Measurements from ENCODE around the gene BTBD7.
A peak's percentile ranks its signal among the peaks of the same experiment; 100 is the strongest.

BTBD7 gene

GRCh38 chr14:93346926-93347721, 14.3 kb upstream of the BTBD7 start, which contains the start of gene COX8C:
Gene COX8C, plus strand, starts transcription at chr14:93347182. Its CDS starts 87 bp downstream, at chr14:93347269.
- DNase-seq (ENCODE audit: insufficient read length, low spot score) (no peak), FAIRE-seq (no peak)
- no peak for TF ChIP-seq POLR2A (IDR thresholded peaks at IDR 0.05; ENCODE audit: low read depth, low read length)
- TF ChIP-seq POU2F2 (IDR thresholded peaks at IDR 0.05; ENCODE audit: low read depth, low read length): no peak
- TF ChIP-seq POLR2AphosphoS5 (IDR thresholded peaks at IDR 0.05; ENCODE audit: low read depth, low read length): no peak
- TF ChIP-seq TAF1 (IDR thresholded peaks at IDR 0.05; ENCODE audit: low read depth, low read length): no peak
- no peak for TF ChIP-seq PAX5 (IDR thresholded peaks at IDR 0.05; ENCODE audit: insufficient read depth, low read length, severe bottlenecking)
- no peak for TF ChIP-seq SPI1 (IDR thresholded peaks at IDR 0.05; ENCODE audit: low read depth, low read length)

GRCh38 chr14:93343797-93344196, 11.0 kb upstream of the BTBD7 start:
- no peak for DNase-seq (ENCODE audit: insufficient read length, low spot score)
- no peak for TF ChIP-seq POU2F2 (IDR thresholded peaks at IDR 0.05; ENCODE audit: low read depth, low read length)
- no peak for TF ChIP-seq SPI1 (IDR thresholded peaks at IDR 0.05; ENCODE audit: low read depth, low read length)
- no peak for TF ChIP-seq POLR2A (IDR thresholded peaks at IDR 0.05; ENCODE audit: low read depth, low read length)
- no peak for TF ChIP-seq PAX5 (IDR thresholded peaks at IDR 0.05; ENCODE audit: insufficient read depth, low read length, severe bottlenecking)
- no peak for TF ChIP-seq POLR2AphosphoS5 (IDR thresholded peaks at IDR 0.05; ENCODE audit: low read depth, low read length)
- TF ChIP-seq TAF1 (IDR thresholded peaks at IDR 0.05; ENCODE audit: low read depth, low read length): no peak
- no peak for FAIRE-seq

- DNase-seq (ENCODE audit: insufficient read length, low spot score) (no peak), FAIRE-seq (no peak)
- TF ChIP-seq TAF1 (IDR thresholded peaks at IDR 0.05; ENCODE audit: low read depth, low read length) (no peak), POLR2A (IDR thresholded peaks at IDR 0.05; ENCODE audit: low read depth, low read length) (no peak), POU2F2 (IDR thresholded peaks at IDR 0.05; ENCODE audit: low read depth, low read length) (no peak), POLR2AphosphoS5 (IDR thresholded peaks at IDR 0.05; ENCODE audit: low read depth, low read length) (no peak), SPI1 (IDR thresholded peaks at IDR 0.05; ENCODE audit: low read depth, low read length) (no peak), PAX5 (IDR thresholded peaks at IDR 0.05; ENCODE audit: insufficient read depth, low read length, severe bottlenecking) (no peak)
Observed at GRCh38 chr14:93343266-93343665, 10.4 kb upstream of the BTBD7 start.

GRCh38 chr14:93337884-93338283, 5.0 kb upstream of the BTBD7 start:
- TF ChIP-seq PAX5 (IDR thresholded peaks at IDR 0.05; ENCODE audit: insufficient read depth, low read length, severe bottlenecking) (no peak), SPI1 (IDR thresholded peaks at IDR 0.05; ENCODE audit: low read depth, low read length) (no peak), POU2F2 (IDR thresholded peaks at IDR 0.05; ENCODE audit: low read depth, low read length) (no peak), TAF1 (IDR thresholded peaks at IDR 0.05; ENCODE audit: low read depth, low read length) (no peak), POLR2A (IDR thresholded peaks at IDR 0.05; ENCODE audit: low read depth, low read length) (no peak), POLR2AphosphoS5 (IDR thresholded peaks at IDR 0.05; ENCODE audit: low read depth, low read length) (no peak)
- DNase-seq (ENCODE audit: insufficient read length, low spot score) (no peak), FAIRE-seq (no peak)

GRCh38 chr14:93337143-93337753, 4.4 kb upstream of the BTBD7 start:
- DNase-seq (ENCODE audit: insufficient read length, low spot score) (no peak), FAIRE-seq (no peak)
- TF ChIP-seq PAX5 (IDR thresholded peaks at IDR 0.05; ENCODE audit: insufficient read depth, low read length, severe bottlenecking) (no peak), POLR2AphosphoS5 (IDR thresholded peaks at IDR 0.05; ENCODE audit: low read depth, low read length) (no peak), TAF1 (IDR thresholded peaks at IDR 0.05; ENCODE audit: low read depth, low read length) (no peak), SPI1 (IDR thresholded peaks at IDR 0.05; ENCODE audit: low read depth, low read length) (no peak), POU2F2 (IDR thresholded peaks at IDR 0.05; ENCODE audit: low read depth, low read length) (no peak), POLR2A (IDR thresholded peaks at IDR 0.05; ENCODE audit: low read depth, low read length) (no peak)

- DNase-seq (ENCODE audit: insufficient read length, low spot score) (no peak), FAIRE-seq (peak; percentile 51)
- TF ChIP-seq TAF1 (IDR thresholded peaks at IDR 0.05; ENCODE audit: low read depth, low read length) (no peak), SPI1 (IDR thresholded peaks at IDR 0.05; ENCODE audit: low read depth, low read length) (no peak), POLR2AphosphoS5 (IDR thresholded peaks at IDR 0.05; ENCODE audit: low read depth, low read length) (no peak), PAX5 (IDR thresholded peaks at IDR 0.05; ENCODE audit: insufficient read depth, low read length, severe bottlenecking) (no peak), POLR2A (IDR thresholded peaks at IDR 0.05; ENCODE audit: low read depth, low read length) (no peak), POU2F2 (IDR thresholded peaks at IDR 0.05; ENCODE audit: low read depth, low read length) (no peak)
Observed at GRCh38 chr14:93333631-93334103, 831 bp upstream of the BTBD7 start.

GRCh38 chr14:93332397-93332852, 411 bp downstream of the BTBD7 start:
- TF ChIP-seq POU2F2 (IDR thresholded peaks at IDR 0.05; ENCODE audit: low read depth, low read length) (no peak), PAX5 (IDR thresholded peaks at IDR 0.05; ENCODE audit: insufficient read depth, low read length, severe bottlenecking) (no peak), TAF1 (IDR thresholded peaks at IDR 0.05; ENCODE audit: low read depth, low read length) (no peak), SPI1 (IDR thresholded peaks at IDR 0.05; ENCODE audit: low read depth, low read length) (no peak), POLR2AphosphoS5 (IDR thresholded peaks at IDR 0.05; ENCODE audit: low read depth, low read length) (no peak), POLR2A (IDR thresholded peaks at IDR 0.05; ENCODE audit: low read depth, low read length) (no peak)
- peak; percentile 37 for DNase-seq (ENCODE audit: insufficient read length, low spot score)
- no peak for FAIRE-seq

- peak; percentile 20 for FAIRE-seq
- DNase-seq (ENCODE audit: insufficient read length, low spot score): no peak
- TF ChIP-seq POLR2AphosphoS5 (IDR thresholded peaks at IDR 0.05; ENCODE audit: low read depth, low read length): no peak
- no peak for TF ChIP-seq PAX5 (IDR thresholded peaks at IDR 0.05; ENCODE audit: insufficient read depth, low read length, severe bottlenecking)
- TF ChIP-seq TAF1 (IDR thresholded peaks at IDR 0.05; ENCODE audit: low read depth, low read length): no peak
- no peak for TF ChIP-seq POLR2A (IDR thresholded peaks at IDR 0.05; ENCODE audit: low read depth, low read length)
Observed at GRCh38 chr14:93331728-93332396, 974 bp downstream of the BTBD7 start.

All from GM12891 (cell line).